ENCODE results near the gene HTR3E.

- no peak for TF ChIP-seq EZH2phosphoT487 (conservative IDR thresholded peaks at IDR 0.05; ENCODE audit: low read length)
- no peak for TF ChIP-seq CTCF (IDR thresholded peaks at IDR 0.05; ENCODE audit: insufficient read depth, low read length, poor library complexity, severe bottlenecking)
These were observed 19.0 kb upstream of the HTR3E start for GRCh38 chr3:184077881-184078280.
